GM12878 (cell line): ENCODE results near the gene GIT1. TPM values are rescaled to one million over a fixed set of nuclear protein-coding genes. Genes with fewer than 3 reads are reported as not detected.
A peak's percentile ranks its signal among the peaks of the same experiment; 100 is the strongest.

Source experiments
- BACH1 ChIP-seq: fragments of 450-650 bp; IDR thresholded peaks from 2 replicates; pipeline ENCODE4 v1.6.1; 2017; ENCODE audit warnings: mild to moderate bottlenecking, borderline replicate concordance
- CHD1 ChIP-seq: IDR thresholded peaks from 2 replicates; pipeline ENCODE4 v1.6.1; 2012; ENCODE audit warnings: low read depth, low read length, improper control_type of control experiment
- IKZF2 ChIP-seq, 2 experiments: fragments of 450-650 bp; IDR thresholded peaks; 2 replicates each; pipeline ENCODE4 v1.6.1; 2017; ENCODE audit warnings: mild to moderate bottlenecking in 2 of 2, moderate library complexity in 2 of 2
- MXI1 ChIP-seq: fragments of 150-350 bp; IDR thresholded peaks from 2 replicates; pipeline ENCODE4 v1.6.1; 2011; ENCODE audit warnings: low read depth, mild to moderate bottlenecking, inconsistent platforms, low read length, improper control_type of control experiment
- SIN3A ChIP-seq: IDR thresholded peaks from 2 replicates; pipeline ENCODE4 v1.6.1; 2012; ENCODE audit warnings: low read depth, low read length, improper control_type of control experiment
- SMARCA5 ChIP-seq: fragments of 450-650 bp; IDR thresholded peaks from 2 replicates; pipeline ENCODE4 v1.6.1; 2017; ENCODE audit warnings: mild to moderate bottlenecking
- SMC3 ChIP-seq: IDR thresholded peaks from 2 replicates; pipeline ENCODE4 v1.6.1; 2011; ENCODE audit warnings: low read length, improper control_type of control experiment, borderline replicate concordance
- SREBF1 ChIP-seq: IDR thresholded peaks from 2 replicates; pipeline ENCODE4 v1.6.1; 2012; ENCODE audit warnings: mild to moderate bottlenecking, low read length
- ZSCAN29 ChIP-seq: fragments of 450-650 bp; IDR thresholded peaks from 2 replicates; pipeline ENCODE4 v1.6.1; 2017; ENCODE audit warnings: mild to moderate bottlenecking, moderate library complexity
- polyA plus RNA-seq, 11 experiments: library from polyadenylated mRNA; depleted of rRNA in 4 of 11; unstranded in 6 of 11; stranded (reverse) in 5 of 11; fragments of >200 nt; fragmentation: Nextera tagmentation in 4 of 11; fragmentation: Illumina TruSeq in 1 of 11; extraction: Ambion mirVana in 4 of 11; extraction: Trizol in 1 of 11; gene quantifications; 1 replicate in 1 of 11; 2 replicates in 10 of 11; pipeline versions ENCODE4 v1.2.1 to v1.2.3, GENCODE V29; 2011 to 2016; ENCODE audit warnings: inconsistent platforms in 2 of 11, missing spikeins in 2 of 11, low read depth in 1 of 11
- total RNA-seq, 4 experiments: library from RNA; depleted of rRNA in 3 of 4; stranded (reverse); fragments of >200 nt in 3 of 4; fragmentation: Illumina TruSeq in 1 of 4; extraction: Trizol in 1 of 4; gene quantifications; 2 replicates each; pipeline versions ENCODE4 v1.2.1 to v1.2.3, GENCODE V29; 2013 to 2021
- TF ChIP-seq, protein P1 (sequence below), 3 experiments: IDR thresholded peaks in 2 of 3; conservative IDR thresholded peaks in 1 of 3; 2 replicates each; pipeline ENCODE4 v1.5.1; 2011; ENCODE audit warnings: low read depth in 3 of 3, low read length in 3 of 3, mild to moderate bottlenecking in 3 of 3, control low read depth in 2 of 3, moderate library complexity in 2 of 3, inconsistent platforms in 1 of 3, mixed read lengths in 1 of 3; ENCODE audit not compliant: control insufficient read depth in 2 of 3, insufficient read depth in 1 of 3; ENCODE audit errors: extremely low read depth in 1 of 3
- TF ChIP-seq, protein P2 (sequence below): IDR thresholded peaks from 2 replicates; pipeline ENCODE4 v1.6.1; 2011; ENCODE audit warnings: low read depth, mild to moderate bottlenecking, low read length, moderate library complexity, borderline replicate concordance; ENCODE audit errors: extremely low read depth
- TF ChIP-seq, protein P3 (sequence below): fragments of 450-650 bp; IDR thresholded peaks from 2 replicates; pipeline ENCODE4 v1.6.1; 2016; ENCODE audit warnings: mild to moderate bottlenecking, moderate library complexity, borderline replicate concordance
- TF ChIP-seq, protein P4 (sequence below): fragments of 450-650 bp; conservative IDR thresholded peaks from 2 replicates; pipeline ENCODE4 v1.6.1; 2017; ENCODE audit warnings: mild to moderate bottlenecking, moderate library complexity
- TF ChIP-seq, protein P5 (sequence below): fragments of 450-650 bp; IDR thresholded peaks from 2 replicates; pipeline ENCODE4 v1.6.1; 2017; ENCODE audit warnings: mild to moderate bottlenecking, low read depth, inconsistent platforms; ENCODE audit not compliant: poor library complexity, severe bottlenecking

GIT1 gene
- total and polyA plus RNA-seq, 10 of the 15 experiments (the other 5 are each of a cell fraction or from before 2014, with no cell fraction given): 0.24 to 45.3 (median 20.9) TPM

DNA sequence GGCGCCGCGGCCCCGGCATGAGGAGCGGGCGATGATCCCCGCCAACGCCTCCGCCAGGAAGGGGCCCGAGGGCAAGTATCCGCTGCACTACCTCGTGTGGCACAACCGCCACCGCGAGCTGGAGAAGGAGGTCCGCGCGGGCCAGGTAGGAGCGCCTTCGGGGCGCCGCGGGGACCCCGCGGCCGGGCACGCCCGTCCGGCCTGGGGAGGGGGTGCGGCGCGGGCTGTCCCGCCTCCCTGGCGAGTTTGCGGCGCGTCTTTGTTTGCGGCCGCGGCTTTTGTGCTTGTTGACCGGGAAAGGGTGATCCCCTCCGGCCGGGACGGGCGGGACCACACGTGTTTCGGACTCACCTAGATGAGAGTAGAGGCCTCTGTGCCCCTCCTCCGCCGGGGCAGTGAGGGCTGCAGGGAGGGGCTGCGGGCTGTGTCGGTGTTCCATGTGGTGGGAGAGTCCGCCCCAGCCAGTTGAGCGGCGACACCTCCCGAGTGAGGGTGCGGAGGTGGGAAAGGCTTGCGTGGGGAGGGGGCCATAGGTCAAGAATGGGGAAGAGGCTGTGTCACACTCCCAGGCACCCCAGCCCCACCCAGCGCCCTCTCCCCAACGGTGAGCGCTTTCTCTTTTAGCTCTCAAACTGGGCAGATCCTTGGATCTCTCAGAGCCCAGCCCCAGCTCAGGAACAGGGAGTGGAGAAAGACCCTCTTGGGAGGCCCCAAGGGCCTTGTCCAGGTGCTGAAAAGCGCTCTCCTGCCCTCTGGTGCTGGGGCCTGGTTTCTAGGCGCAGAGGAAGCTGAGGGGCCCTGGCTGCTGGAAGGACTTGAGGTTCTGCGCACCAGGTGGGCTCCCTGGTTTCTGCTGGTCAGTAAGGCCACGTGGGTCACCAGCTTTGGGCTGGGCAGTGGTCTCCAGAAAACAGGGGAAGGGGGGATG lies 4.4 kb upstream of the GIT1 start (continued):
- TF ChIP-seq, protein P1, sequence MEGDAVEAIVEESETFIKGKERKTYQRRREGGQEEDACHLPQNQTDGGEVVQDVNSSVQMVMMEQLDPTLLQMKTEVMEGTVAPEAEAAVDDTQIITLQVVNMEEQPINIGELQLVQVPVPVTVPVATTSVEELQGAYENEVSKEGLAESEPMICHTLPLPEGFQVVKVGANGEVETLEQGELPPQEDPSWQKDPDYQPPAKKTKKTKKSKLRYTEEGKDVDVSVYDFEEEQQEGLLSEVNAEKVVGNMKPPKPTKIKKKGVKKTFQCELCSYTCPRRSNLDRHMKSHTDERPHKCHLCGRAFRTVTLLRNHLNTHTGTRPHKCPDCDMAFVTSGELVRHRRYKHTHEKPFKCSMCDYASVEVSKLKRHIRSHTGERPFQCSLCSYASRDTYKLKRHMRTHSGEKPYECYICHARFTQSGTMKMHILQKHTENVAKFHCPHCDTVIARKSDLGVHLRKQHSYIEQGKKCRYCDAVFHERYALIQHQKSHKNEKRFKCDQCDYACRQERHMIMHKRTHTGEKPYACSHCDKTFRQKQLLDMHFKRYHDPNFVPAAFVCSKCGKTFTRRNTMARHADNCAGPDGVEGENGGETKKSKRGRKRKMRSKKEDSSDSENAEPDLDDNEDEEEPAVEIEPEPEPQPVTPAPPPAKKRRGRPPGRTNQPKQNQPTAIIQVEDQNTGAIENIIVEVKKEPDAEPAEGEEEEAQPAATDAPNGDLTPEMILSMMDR (IDR thresholded peaks at IDR 0.05 in 2 of 3, conservative IDR thresholded peaks at IDR 0.05 in 1 of 3; ENCODE audit: control insufficient read depth in 2 of 3, extremely low read depth in 1 of 3, insufficient read depth in 1 of 3, low read depth in 3 of 3, low read length in 3 of 3): peak; percentile 24 to 42 (median 30); a peak in 4 of 6 replicates
- TF ChIP-seq, protein P2, sequence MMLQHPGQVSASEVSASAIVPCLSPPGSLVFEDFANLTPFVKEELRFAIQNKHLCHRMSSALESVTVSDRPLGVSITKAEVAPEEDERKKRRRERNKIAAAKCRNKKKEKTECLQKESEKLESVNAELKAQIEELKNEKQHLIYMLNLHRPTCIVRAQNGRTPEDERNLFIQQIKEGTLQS: no peak
- TF ChIP-seq SMC3 (no peak; the same call in 1 of the 2 replicates), CHD1 (no peak), SREBF1 (peak; percentile 90), ZSCAN29 (no peak), SIN3A (peak; percentile 95; the same call in 1 of the 2 replicates), BACH1 (no peak), SMARCA5 (no peak), MXI1 (peak; percentile 57; the same call in 1 of the 2 replicates), IKZF2 (IDR thresholded peaks at IDR 0.05) (0 out of 4 replicates have a peak, but pooled peaks of 1 of the 2 experiments have one; percentile 10)
- TF ChIP-seq, protein P3, sequence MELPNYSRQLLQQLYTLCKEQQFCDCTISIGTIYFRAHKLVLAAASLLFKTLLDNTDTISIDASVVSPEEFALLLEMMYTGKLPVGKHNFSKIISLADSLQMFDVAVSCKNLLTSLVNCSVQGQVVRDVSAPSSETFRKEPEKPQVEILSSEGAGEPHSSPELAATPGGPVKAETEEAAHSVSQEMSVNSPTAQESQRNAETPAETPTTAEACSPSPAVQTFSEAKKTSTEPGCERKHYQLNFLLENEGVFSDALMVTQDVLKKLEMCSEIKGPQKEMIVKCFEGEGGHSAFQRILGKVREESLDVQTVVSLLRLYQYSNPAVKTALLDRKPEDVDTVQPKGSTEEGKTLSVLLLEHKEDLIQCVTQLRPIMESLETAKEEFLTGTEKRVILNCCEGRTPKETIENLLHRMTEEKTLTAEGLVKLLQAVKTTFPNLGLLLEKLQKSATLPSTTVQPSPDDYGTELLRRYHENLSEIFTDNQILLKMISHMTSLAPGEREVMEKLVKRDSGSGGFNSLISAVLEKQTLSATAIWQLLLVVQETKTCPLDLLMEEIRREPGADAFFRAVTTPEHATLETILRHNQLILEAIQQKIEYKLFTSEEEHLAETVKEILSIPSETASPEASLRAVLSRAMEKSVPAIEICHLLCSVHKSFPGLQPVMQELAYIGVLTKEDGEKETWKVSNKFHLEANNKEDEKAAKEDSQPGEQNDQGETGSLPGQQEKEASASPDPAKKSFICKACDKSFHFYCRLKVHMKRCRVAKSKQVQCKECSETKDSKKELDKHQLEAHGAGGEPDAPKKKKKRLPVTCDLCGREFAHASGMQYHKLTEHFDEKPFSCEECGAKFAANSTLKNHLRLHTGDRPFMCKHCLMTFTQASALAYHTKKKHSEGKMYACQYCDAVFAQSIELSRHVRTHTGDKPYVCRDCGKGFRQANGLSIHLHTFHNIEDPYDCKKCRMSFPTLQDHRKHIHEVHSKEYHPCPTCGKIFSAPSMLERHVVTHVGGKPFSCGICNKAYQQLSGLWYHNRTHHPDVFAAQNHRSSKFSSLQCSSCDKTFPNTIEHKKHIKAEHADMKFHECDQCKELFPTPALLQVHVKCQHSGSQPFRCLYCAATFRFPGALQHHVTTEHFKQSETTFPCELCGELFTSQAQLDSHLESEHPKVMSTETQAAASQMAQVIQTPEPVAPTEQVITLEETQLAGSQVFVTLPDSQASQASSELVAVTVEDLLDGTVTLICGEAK: peak; percentile 77
- TF ChIP-seq, protein P4, sequence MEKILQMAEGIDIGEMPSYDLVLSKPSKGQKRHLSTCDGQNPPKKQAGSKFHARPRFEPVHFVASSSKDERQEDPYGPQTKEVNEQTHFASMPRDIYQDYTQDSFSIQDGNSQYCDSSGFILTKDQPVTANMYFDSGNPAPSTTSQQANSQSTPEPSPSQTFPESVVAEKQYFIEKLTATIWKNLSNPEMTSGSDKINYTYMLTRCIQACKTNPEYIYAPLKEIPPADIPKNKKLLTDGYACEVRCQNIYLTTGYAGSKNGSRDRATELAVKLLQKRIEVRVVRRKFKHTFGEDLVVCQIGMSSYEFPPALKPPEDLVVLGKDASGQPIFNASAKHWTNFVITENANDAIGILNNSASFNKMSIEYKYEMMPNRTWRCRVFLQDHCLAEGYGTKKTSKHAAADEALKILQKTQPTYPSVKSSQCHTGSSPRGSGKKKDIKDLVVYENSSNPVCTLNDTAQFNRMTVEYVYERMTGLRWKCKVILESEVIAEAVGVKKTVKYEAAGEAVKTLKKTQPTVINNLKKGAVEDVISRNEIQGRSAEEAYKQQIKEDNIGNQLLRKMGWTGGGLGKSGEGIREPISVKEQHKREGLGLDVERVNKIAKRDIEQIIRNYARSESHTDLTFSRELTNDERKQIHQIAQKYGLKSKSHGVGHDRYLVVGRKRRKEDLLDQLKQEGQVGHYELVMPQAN: peak; percentile 76
- TF ChIP-seq, protein P5, sequence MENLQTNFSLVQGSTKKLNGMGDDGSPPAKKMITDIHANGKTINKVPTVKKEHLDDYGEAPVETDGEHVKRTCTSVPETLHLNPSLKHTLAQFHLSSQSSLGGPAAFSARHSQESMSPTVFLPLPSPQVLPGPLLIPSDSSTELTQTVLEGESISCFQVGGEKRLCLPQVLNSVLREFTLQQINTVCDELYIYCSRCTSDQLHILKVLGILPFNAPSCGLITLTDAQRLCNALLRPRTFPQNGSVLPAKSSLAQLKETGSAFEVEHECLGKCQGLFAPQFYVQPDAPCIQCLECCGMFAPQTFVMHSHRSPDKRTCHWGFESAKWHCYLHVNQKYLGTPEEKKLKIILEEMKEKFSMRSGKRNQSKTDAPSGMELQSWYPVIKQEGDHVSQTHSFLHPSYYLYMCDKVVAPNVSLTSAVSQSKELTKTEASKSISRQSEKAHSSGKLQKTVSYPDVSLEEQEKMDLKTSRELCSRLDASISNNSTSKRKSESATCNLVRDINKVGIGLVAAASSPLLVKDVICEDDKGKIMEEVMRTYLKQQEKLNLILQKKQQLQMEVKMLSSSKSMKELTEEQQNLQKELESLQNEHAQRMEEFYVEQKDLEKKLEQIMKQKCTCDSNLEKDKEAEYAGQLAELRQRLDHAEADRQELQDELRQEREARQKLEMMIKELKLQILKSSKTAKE: no peak
